NCI-H187 treated with DMSO at 0.1 percent for 48 hours (cell line): ENCODE measurements around the gene NCOA1.
"Not testable (repeated sequence)": the region's sequence is repeated elsewhere in the genome, so short reads cannot be mapped to it uniquely, and the experiment has no call there.

Experiments used
- DNase-seq: peaks from one replicate; lab custom pipeline; 2025; lab: John Stamatoyannopoulos, UW

NCOA1 gene

GRCh38 chr2:24507549-24507948, 16.5 kb downstream of the NCOA1 start:
- DNase-seq: no peak

- no peak for DNase-seq
Measured at GRCh38 chr2:24508878-24509277, 17.8 kb downstream of the NCOA1 start.

DNA sequence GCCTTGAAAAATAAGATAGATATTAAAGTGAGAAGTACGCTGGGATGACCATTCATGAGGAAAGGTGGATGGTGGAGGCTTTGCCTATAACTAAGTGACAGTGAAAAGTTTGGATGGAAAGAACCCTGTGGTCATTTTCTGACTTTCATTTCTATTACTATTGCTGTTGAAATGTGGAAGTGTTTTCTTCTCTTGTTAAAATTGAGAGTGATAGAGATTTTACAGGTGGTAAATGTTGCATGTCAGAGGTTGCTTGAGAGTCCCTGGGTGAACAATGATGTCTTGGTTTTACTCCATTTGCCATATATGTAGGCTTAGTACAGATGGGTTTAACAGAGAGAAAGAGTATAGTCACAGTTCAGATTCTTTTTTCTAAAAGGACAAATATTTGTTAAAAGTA, 18.4 kb downstream of the NCOA1 start:
- no peak for DNase-seq

GRCh38 chr2:24509840-24510239, 18.8 kb downstream of the NCOA1 start:
- no peak for DNase-seq

GRCh38 chr2:24510771-24511170, 19.7 kb downstream of the NCOA1 start:
- no peak for DNase-seq

DNA sequence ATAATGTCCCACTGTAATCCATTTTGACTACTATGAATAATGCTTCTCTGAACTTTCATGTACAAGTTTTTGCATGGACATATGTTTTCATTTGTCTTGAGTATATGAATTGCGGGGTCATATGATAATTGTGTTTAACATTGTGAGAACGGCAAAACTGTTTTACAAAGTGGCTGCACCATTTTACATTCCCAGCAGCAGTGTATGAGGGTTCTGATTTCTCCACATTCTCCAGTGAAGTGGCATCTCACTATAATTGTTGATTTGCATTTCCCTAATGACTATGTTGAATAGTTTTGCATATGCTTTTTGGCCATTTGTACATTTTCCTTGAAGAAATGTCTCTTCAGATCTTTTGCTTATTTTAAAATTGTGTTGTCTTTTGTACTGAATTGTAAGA, 20.1 kb downstream of the NCOA1 start:
- DNase-seq: no peak

GRCh38 chr2:24511894-24512293, 20.8 kb downstream of the NCOA1 start:
- DNase-seq: no peak

GRCh38 chr2:24512404-24512803, 21.4 kb downstream of the NCOA1 start:
- DNase-seq: no peak

GRCh38 chr2:24512831-24513230, 21.8 kb downstream of the NCOA1 start:
- no peak for DNase-seq

DNA sequence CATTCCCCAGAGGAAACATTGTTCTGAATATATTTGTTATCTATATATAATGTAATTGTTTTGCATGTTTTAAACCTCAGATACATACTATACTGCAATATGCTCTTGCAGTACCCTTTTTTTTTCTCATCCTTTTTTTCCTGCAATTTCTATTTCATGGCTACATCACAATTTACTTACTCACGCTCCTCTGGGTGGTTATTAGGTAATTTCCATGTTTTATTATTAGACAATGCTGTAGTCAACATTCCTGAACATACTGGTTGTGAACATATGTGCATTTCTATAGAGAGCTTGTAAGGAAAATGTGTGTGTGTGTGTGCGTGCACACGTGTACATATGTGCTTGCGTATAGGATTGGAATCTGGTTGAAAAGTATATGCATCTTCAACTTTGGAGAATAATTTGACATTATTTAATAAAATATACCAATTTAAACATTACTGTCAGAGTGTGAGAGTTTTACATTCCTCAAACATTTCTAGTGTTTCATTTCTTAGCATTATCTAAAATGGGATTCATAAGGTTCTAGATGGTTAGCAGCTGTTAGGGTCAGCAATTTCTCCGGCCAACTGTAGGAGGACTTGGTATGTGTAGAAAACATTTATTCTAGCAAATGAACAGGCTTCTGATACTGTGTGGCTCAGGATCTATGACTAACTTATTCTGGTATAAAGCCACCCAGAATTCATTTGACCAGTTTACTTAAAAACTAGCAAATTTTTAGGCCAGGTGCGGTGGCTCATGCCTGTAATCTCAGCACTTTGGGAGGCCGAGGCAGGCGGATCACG, 22.4 kb downstream of the NCOA1 start:
- DNase-seq: no peak

DNA sequence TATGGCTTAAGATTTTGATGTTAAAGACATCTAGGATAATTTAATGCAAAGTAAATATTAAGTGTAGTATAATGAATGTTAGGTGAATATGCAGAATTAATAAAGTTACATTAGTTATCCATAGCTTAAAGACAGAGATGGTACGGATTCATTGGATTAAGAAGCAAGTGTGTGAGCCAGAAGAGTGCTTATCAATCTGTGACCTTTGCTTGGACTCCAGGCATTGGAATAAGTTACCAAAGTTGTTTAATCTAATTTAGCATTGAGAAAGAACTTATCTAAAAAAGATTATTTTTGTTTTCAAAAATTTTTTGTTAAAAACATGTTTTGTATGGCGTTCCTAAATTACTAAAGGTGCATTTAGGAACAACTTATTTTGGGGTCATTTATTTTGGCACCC, 23.8 kb downstream of the NCOA1 start:
- DNase-seq: no peak

DNA sequence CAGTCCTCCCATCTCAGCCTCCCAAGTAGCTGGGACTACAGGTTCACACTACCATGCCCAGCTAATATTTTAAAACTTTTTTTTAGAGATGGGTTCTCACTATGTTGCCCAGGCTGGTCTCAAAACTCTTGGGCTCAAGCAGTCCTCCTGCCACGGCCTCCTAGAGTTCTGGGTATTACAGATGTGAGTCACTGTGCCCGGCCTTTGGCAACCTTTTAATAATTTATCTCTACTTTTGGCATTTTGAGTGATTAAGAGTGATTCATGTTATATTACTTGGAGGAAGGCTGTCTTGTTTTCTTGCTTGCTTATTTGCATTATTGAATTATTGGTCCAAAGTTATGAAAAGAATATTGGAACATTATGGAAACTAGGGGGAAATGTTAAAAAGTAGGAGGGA, 24.3 kb downstream of the NCOA1 start:
- no peak for DNase-seq

GRCh38 chr2:24515831-24516230, 24.8 kb downstream of the NCOA1 start:
- DNase-seq: no peak

- no peak for DNase-seq
Measured at GRCh38 chr2:24517247-24517646, 26.2 kb downstream of the NCOA1 start.

DNA sequence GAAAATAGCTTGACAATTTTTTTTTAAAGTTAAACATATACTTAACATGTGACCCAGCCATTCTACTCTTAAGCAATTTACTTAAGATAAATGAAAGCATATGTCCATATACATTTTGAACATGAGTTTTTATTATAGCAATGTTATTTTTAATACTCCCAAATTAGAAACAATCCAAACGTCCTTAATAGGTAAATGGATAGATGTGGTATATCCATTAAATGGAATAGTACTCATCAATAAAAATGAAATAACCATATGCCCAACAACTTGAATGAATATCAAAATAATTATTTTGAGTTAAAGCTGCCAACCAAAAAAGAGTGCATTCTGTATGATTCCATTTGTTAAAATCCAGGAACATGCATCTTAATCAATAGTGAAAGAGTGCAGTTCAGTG, 29.1 kb downstream of the NCOA1 start:
- no peak for DNase-seq

- no peak for DNase-seq
Measured at GRCh38 chr2:24521162-24521857, 30.3 kb downstream of the NCOA1 start.

- DNase-seq: no peak
Measured at GRCh38 chr2:24521975-24522639, 31.1 kb downstream of the NCOA1 start.

DNA sequence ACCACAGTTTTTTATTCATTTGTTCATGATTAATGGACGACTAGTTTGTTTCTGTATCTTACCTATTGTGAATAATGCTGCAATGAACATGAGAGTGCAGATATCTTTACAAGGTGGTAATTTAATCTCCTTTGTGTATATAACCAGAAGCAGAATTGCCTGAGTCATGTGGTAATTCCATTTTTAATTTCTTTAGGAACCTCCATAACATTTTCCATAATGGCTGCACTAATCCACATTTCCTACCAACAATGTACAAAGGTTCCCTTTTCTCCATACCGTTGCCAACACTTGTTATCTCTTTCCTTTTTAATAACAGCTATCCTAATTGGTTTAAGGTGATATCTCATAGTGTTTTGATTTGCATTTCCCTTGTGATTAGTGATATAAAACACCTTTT, 36.5 kb downstream of the NCOA1 start:
- DNase-seq: no peak

GRCh38 chr2:24530796-24531195, 39.7 kb downstream of the NCOA1 start:
- no peak for DNase-seq

DNA sequence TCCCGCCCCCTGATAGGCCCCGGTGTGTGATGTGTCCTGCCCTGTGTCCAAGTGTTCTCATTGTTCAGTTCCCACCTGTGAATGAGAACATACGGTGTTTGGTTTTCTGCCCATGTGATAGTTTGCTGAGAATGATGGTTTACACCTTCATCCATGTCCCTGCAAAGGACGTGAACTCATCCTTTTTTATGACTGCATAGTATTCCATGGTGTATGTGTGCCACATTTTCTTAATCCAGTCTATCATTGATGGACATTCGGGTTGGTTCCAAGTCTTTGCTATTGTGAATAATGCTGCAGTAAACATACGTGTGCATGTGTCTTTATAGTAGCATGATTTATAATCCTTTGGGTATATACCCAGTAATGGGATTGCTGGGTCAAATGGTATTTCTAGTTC, 40.6 kb downstream of the NCOA1 start:
- not testable (repeated sequence) for DNase-seq

DNA sequence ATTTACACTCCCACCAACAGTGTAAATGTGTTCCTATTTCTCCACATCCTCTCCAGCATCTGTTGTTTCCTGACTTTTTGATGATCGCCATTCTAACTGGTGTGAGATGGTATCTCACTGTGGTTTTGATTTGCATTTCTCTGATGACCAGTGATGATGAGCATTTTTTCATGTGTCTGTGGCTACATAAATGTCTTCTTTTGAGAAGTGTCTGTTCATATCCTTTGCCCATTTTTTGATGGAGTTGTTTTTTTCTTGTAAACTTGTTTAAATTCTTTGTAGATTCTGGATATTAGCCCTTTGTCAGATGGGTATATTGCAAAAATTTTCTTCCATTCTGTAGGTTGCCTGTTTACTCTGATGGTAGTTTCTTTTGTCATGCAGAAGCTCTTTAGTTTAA, 41.0 kb downstream of the NCOA1 start:
- DNase-seq: not testable (repeated sequence)

- not testable (repeated sequence) for DNase-seq
Measured at GRCh38 chr2:24533574-24533973, 42.5 kb downstream of the NCOA1 start.

- DNase-seq: no peak
Measured at GRCh38 chr2:24538720-24539119, 47.7 kb downstream of the NCOA1 start.
